Measurements from ENCODE around the gene HSFX3.

DNA sequence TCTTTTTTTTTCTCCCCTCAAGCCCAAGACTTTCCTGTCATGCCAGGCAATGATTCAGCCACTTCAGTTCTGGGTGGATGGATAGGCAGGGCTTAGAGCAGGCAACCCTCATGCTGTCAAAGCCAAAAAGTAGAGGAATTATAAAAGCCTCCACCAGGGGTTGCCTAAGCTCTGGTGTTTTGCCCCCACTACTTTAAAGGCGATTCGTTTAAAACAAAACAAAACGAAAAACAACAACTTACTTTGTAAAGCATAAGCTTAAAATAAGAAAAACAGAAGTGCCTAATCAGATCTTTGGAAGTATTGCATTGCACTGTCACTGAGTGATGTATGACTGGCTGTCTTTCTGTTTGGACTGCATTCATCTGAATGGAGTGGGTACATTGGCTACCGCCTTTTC lies 39.3 kb downstream of the HSFX3 start:
- TF ChIP-seq, protein P1, sequence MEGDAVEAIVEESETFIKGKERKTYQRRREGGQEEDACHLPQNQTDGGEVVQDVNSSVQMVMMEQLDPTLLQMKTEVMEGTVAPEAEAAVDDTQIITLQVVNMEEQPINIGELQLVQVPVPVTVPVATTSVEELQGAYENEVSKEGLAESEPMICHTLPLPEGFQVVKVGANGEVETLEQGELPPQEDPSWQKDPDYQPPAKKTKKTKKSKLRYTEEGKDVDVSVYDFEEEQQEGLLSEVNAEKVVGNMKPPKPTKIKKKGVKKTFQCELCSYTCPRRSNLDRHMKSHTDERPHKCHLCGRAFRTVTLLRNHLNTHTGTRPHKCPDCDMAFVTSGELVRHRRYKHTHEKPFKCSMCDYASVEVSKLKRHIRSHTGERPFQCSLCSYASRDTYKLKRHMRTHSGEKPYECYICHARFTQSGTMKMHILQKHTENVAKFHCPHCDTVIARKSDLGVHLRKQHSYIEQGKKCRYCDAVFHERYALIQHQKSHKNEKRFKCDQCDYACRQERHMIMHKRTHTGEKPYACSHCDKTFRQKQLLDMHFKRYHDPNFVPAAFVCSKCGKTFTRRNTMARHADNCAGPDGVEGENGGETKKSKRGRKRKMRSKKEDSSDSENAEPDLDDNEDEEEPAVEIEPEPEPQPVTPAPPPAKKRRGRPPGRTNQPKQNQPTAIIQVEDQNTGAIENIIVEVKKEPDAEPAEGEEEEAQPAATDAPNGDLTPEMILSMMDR (IDR thresholded peaks at IDR 0.05), result peak; percentile 36
- no peak for TF ChIP-seq EZH2 (IDR thresholded peaks at IDR 0.05)
- no peak for TF ChIP-seq EZH2phosphoT487 (IDR thresholded peaks at IDR 0.05)
